ENCODE measurements around the gene HSPA12B. TPM values are rescaled to one million over a fixed set of nuclear protein-coding genes. Genes with fewer than 3 reads are reported as not detected.

Gene HSPA12B
- total and polyA plus RNA-seq, 3 donors from 2014 or later = 8.0 to 11.1 (median 10.7) TPM

DNA sequence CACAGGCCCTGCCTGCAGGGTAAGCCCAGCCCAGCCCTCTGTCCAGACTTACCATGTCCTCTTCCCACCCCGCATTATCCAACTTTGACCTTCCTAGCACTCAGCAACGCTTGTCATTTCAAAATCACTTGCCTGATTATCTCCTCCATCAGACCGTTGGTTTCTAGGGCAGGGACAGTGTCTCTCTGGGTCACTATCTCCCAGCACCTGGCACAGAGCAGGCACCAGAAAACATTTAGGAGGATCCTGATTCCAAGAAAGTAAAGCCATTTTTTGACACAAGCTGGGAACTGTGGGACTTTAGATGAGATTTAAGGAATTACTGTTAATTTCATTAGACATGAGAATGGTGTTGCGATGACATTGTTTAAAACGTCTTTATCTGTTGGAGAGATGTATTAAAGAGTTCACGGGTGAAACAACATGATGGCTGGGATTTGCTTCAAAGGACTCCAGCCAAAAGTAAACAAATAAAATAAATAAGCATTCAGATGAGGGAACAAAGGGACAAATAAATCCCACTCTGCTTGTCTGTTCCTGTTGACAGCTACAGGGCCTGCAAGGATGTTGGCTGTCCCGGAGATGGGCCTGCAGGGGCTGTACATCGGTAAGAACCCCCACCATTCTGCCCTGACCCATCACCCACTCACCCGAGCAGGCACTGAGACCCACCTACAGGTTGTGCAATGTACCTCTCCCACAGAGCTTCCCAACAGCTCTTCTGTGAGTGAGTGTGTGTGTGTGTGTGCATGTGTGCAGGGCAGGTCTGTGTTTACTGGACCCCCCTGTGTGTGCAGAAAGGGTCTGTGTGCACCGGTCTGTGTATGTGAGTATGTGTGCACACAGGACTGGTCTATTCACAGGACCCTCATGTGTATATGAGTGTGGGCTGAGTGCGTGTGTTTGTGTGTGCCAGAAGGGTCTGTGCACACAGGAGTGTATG, 5.9 kb downstream of the HSPA12B start:
- intact Hi-C loops (cut with DNase I; ENCODE audit: low total_unique reads) = no loop called here
- H3K27me3 ChIP-seq = no peaks in the 10 kb centered on the region
- WGBS, 2 donors = 70 to 76% methylated on average over 9 to 11 of the region's 11 CpGs
- H3K4me3 ChIP-seq = no peak overlapping the region
- H3K4me1 ChIP-seq = peaks cover 7% of the 10 kb centered on the region
- H3K27ac ChIP-seq = no peak overlapping the region
- TF ChIP-seq POLR2A (IDR thresholded peaks at IDR 0.05) = no peak
- TF ChIP-seq, protein P1, sequence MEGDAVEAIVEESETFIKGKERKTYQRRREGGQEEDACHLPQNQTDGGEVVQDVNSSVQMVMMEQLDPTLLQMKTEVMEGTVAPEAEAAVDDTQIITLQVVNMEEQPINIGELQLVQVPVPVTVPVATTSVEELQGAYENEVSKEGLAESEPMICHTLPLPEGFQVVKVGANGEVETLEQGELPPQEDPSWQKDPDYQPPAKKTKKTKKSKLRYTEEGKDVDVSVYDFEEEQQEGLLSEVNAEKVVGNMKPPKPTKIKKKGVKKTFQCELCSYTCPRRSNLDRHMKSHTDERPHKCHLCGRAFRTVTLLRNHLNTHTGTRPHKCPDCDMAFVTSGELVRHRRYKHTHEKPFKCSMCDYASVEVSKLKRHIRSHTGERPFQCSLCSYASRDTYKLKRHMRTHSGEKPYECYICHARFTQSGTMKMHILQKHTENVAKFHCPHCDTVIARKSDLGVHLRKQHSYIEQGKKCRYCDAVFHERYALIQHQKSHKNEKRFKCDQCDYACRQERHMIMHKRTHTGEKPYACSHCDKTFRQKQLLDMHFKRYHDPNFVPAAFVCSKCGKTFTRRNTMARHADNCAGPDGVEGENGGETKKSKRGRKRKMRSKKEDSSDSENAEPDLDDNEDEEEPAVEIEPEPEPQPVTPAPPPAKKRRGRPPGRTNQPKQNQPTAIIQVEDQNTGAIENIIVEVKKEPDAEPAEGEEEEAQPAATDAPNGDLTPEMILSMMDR (IDR thresholded peaks at IDR 0.05) = no peak
- DNase-seq = no peak
- H3K9me3 ChIP-seq = no peaks in the 10 kb centered on the region
- no peaks in the 10 kb centered on the region for H3K36me3 ChIP-seq (ENCODE audit: low read depth, missing control alignments)

DNA sequence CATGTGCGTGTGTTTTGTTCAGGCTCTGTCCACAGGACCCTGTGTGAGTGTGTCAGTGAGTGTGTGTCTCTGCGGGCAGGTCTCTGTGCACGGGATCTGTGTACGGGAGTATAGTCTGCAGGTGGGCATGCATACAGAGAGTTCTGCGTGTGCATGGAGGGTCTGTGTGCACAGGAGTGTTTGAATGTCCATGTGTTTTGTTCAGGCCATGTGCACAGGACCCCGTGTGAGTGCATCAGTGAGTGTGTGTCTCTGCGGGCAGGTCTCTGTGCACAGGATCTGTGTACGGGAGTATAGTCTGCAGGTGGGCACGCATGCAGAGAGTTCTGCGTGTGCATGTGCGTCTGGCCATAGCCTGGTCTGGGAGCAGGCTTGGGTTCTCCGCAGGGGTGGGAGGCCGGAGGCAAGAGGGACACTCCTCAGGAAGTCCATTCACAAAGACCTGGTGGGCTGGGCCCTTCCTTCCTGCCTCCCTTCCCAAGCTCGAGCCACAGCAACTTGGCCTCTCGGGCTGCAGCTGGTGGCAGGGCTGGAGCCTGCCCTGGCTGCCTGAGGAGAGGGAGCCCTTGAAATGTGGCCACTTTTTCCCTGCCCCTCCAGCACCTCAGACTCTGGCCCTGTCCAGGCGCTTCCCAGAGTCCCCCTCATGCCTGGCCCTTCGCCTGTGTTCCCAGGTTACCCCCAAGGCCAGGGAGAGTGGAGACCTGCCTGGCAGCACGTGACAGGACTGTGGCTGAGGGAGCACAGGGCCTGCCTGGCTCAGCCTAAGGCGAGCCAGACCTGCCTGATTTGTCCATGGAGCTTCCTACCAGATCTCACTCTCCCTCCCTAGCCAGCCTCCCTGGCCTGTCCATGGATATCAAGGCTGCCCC, 6.8 kb downstream of the HSPA12B start:
- H3K36me3 ChIP-seq (ENCODE audit: low read depth, missing control alignments) = no peaks in the 10 kb centered on the region
- no peak overlapping the region for H3K4me3 ChIP-seq
- WGBS, 2 donors = 60 to 74% methylated on average over 11 to 19 of the region's 19 CpGs
- H3K27me3 ChIP-seq = no peaks in the 10 kb centered on the region
- peak overlapping the region in 1 of 2 donors; percentile 71 for H3K27ac ChIP-seq
- peaks cover 7% of the 10 kb centered on the region for H3K4me1 ChIP-seq
- DNase-seq = no peak
- no peaks in the 10 kb centered on the region for H3K9me3 ChIP-seq
- TF ChIP-seq, protein P1 (IDR thresholded peaks at IDR 0.05) = no peak
- TF ChIP-seq POLR2A (IDR thresholded peaks at IDR 0.05) = no peak
- intact Hi-C loops (cut with DNase I; ENCODE audit: low total_unique reads) = no loop called here

- Histone ChIP-seq H3K27me3 (no peaks in the 10 kb centered on the region), H3K4me1 (peaks cover 7% of the 10 kb centered on the region), H3K9me3 (no peaks in the 10 kb centered on the region), H3K27ac (peak overlapping the region in 1 of 2 donors; percentile 71), H3K4me3 (no peak overlapping the region), H3K36me3 (ENCODE audit: low read depth, missing control alignments) (no peaks in the 10 kb centered on the region)
- intact Hi-C loops (cut with DNase I; ENCODE audit: low total_unique reads) = no loop called here
- no peak for TF ChIP-seq POLR2A (IDR thresholded peaks at IDR 0.05)
- TF ChIP-seq, protein P1 (IDR thresholded peaks at IDR 0.05) = no peak
- no peak for DNase-seq
- 65% methylated on average over 7 of the region's 7 CpGs; no CpG with 5 or more reads in 1 of the 2 donors for WGBS, 2 donors
Measured at GRCh38 chr20:3739926-3740451, 7.5 kb downstream of the HSPA12B start.

DNA sequence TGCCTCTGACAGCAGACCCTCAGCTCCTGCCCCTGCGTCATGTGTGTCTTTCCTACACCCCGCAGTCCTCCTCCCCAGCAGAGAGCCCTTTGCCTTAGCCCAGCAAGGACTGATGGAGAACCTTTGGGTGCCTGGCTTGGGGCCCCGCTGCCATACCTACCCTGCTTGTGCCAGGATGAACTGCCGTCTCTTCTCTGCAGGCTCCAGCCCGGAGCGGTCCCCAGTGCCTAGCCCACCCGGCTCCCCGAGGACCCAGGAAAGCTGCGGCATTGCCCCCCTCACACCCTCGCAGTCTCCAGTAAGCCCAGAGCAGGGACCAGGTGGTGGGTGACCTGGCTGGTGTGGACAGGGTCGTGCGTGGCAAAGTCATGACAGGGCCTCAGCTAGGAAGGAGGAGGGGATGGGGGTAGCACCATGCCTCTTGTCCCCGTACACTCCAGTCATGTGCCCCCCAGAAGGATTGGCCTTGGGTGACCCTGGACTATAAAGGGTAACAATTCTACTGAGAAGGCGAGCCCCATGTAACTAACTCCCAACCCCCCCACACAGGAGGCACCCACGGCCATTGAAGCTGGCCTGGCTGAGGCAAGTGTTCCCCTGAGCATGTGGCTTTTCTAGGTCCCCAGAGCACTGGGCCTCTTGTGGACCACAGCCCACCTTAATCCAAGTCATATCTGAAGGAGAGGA, 8.3 kb downstream of the HSPA12B start:
- H3K4me3 ChIP-seq = no peak overlapping the region
- no peak for DNase-seq
- no peaks in the 10 kb centered on the region for H3K36me3 ChIP-seq (ENCODE audit: low read depth, missing control alignments)
- WGBS, 2 donors = 84 to 86% methylated on average over 12 to 15 of the region's 15 CpGs
- H3K27me3 ChIP-seq = no peaks in the 10 kb centered on the region
- H3K27ac ChIP-seq = no peak overlapping the region
- H3K9me3 ChIP-seq = no peaks in the 10 kb centered on the region
- no peak for TF ChIP-seq POLR2A (IDR thresholded peaks at IDR 0.05)
- TF ChIP-seq, protein P1 (IDR thresholded peaks at IDR 0.05) = no peak
- intact Hi-C loops (cut with DNase I; ENCODE audit: low total_unique reads) = no loop called here
- peaks cover 7% of the 10 kb centered on the region for H3K4me1 ChIP-seq

All from testis (tissue), 3 donors.